ENCODE results near the gene FADS2. TPM values are rescaled to one million over a fixed set of nuclear protein-coding genes. Genes with fewer than 3 reads are reported as not detected.

FADS2 gene
- total RNA-seq, 4 donors from 2014 or later: 2.7 to 28.8 (median 3.9) TPM

- H3K27ac ChIP-seq: peak overlapping the region; percentile 72 to 82 (median 75)
- 87% methylated on average over 4 of the region's 4 CpGs; no CpG with 5 or more reads in 1 of the 2 donors for WGBS, 2 donors (ENCODE audit: low coverage in 1 of 2)
- in situ Hi-C loops (cut with MboI; ENCODE audit: low pct_ligation_motif_present in 1 of 4, low pct_unique_long_range_greater_than_20kb in 1 of 4, low sequenced_read_pairs in 3 of 4) (no loop called here), intact Hi-C loops (cut with DNase I; ENCODE audit: low total_unique reads) (no loop called here)
- H3K27me3 ChIP-seq: peaks cover 33% of the 10 kb centered on the region
- H3K4me3 ChIP-seq: no peak overlapping the region
- TF ChIP-seq POLR2AphosphoS5 (IDR thresholded peaks at IDR 0.05) (no peak), CTCF (IDR thresholded peaks at IDR 0.05) (no peak), POLR2A (IDR thresholded peaks at IDR 0.05) (no peak), EP300 (IDR thresholded peaks at IDR 0.05; ENCODE audit: low read depth) (no peak)
- DNase-seq: no peak
- H3K9me3 ChIP-seq: no peaks in the 10 kb centered on the region
- no peaks in the 10 kb centered on the region for H3K36me3 ChIP-seq
- peaks cover 3 to 50% (median 24%) of the 10 kb centered on the region in 4 donors for H3K4me1 ChIP-seq
Observed at GRCh38 chr11:61829806-61830205, 1.7 kb downstream of the FADS2 start.

- no peak for DNase-seq
- intact Hi-C loops (cut with DNase I; ENCODE audit: low total_unique reads): no loop called here
- Histone ChIP-seq H3K36me3 (no peaks in the 10 kb centered on the region), H3K4me1 (peaks cover 3 to 56% (median 25%) of the 10 kb centered on the region in 4 donors), H3K4me3 (no peak overlapping the region), H3K27ac (peak overlapping the region; percentile 72 to 82 (median 75)), H3K9me3 (no peaks in the 10 kb centered on the region), H3K27me3 (peaks cover 33% of the 10 kb centered on the region)
- in situ Hi-C loops (cut with MboI; ENCODE audit: low pct_ligation_motif_present in 1 of 4, low pct_unique_long_range_greater_than_20kb in 1 of 4, low sequenced_read_pairs in 3 of 4): no loop called here
- 41 to 49% methylated on average over 7 to 8 of the region's 8 CpGs for WGBS, 2 donors (ENCODE audit: low coverage in 1 of 2)
- TF ChIP-seq POLR2AphosphoS5 (IDR thresholded peaks at IDR 0.05) (peak in 1 of 3 donors; percentile 35), POLR2A (IDR thresholded peaks at IDR 0.05) (no peak)
Observed at GRCh38 chr11:61830237-61831105, 2.4 kb downstream of the FADS2 start.

- intact Hi-C loops (cut with DNase I; ENCODE audit: low total_unique reads): no loop called here
- in situ Hi-C loops (cut with MboI; ENCODE audit: low pct_ligation_motif_present in 1 of 4, low pct_unique_long_range_greater_than_20kb in 1 of 4, low sequenced_read_pairs in 3 of 4): no loop called here
- WGBS, 2 donors (ENCODE audit: low coverage in 1 of 2): 77% methylated on average over 4 of the region's 4 CpGs; no CpG with 5 or more reads in 1 of the 2 donors
- no peak overlapping the region for H3K4me3 ChIP-seq
- no peak for DNase-seq
- H3K9me3 ChIP-seq: no peaks in the 10 kb centered on the region
- H3K27me3 ChIP-seq: peaks cover 28% of the 10 kb centered on the region
- H3K4me1 ChIP-seq: peaks cover 3 to 51% (median 24%) of the 10 kb centered on the region in 4 donors
- TF ChIP-seq EP300 (IDR thresholded peaks at IDR 0.05; ENCODE audit: low read depth) (no peak), POLR2A (IDR thresholded peaks at IDR 0.05) (no peak), POLR2AphosphoS5 (IDR thresholded peaks at IDR 0.05) (no peak), CTCF (IDR thresholded peaks at IDR 0.05) (no peak)
- no peak overlapping the region for H3K27ac ChIP-seq
- H3K36me3 ChIP-seq: no peaks in the 10 kb centered on the region
Observed at GRCh38 chr11:61832207-61832606, 4.1 kb downstream of the FADS2 start.

GRCh38 chr11:61832754-61833153 is 4.7 kb downstream of the FADS2 start:
- H3K27ac ChIP-seq: no peak overlapping the region
- H3K9me3 ChIP-seq: no peaks in the 10 kb centered on the region
- no peaks in the 10 kb centered on the region for H3K36me3 ChIP-seq
- H3K4me1 ChIP-seq: peaks cover 3 to 50% (median 21%) of the 10 kb centered on the region in 4 donors
- intact Hi-C loops (cut with DNase I; ENCODE audit: low total_unique reads) (no loop called here), in situ Hi-C loops (cut with MboI; ENCODE audit: low pct_ligation_motif_present in 1 of 4, low pct_unique_long_range_greater_than_20kb in 1 of 4, low sequenced_read_pairs in 3 of 4) (no loop called here)
- DNase-seq: no peak
- peaks cover 24% of the 10 kb centered on the region for H3K27me3 ChIP-seq
- no peak overlapping the region for H3K4me3 ChIP-seq
- WGBS, 2 donors (ENCODE audit: low coverage in 1 of 2): 54% methylated on average over 7 of the region's 7 CpGs; no CpG with 5 or more reads in 1 of the 2 donors
- TF ChIP-seq CTCF (IDR thresholded peaks at IDR 0.05) (no peak), EP300 (IDR thresholded peaks at IDR 0.05; ENCODE audit: low read depth) (no peak)

All from transverse colon (tissue), 4 donors.